Vagina (tissue), 2 donors: Measurements from ENCODE around the gene WDR45B.
A peak's percentile ranks its signal among the peaks of the same experiment; 100 is the strongest.

Experiments used
- CTCF ChIP-seq, 3 experiments: fragments of 450-650 bp in 2 of 3; fragments of 200-600 bp in 1 of 3; sonication (generic) in 1 of 3; IDR thresholded peaks; one replicate each; pipeline ENCODE4 v1.5.1; 2017 to 2019; ENCODE audit warnings: antibody characterized with exemption in 3 of 3, mild to moderate bottlenecking in 2 of 3, moderate library complexity in 2 of 3
- POLR2AphosphoS5 ChIP-seq, 2 donors: sonication (generic); formaldehyde crosslinking; IDR thresholded peaks; one replicate each; pipeline ENCODE4 v1.9.0; 2017; ENCODE audit warnings: antibody characterized with exemption in 2 of 2, mild to moderate bottlenecking in 2 of 2, low read depth in 1 of 2; ENCODE audit not compliant: insufficient read depth in 1 of 2

GRCh38 chr17:82601447-82602000, 46.7 kb downstream of the WDR45B start:
- TF ChIP-seq CTCF (IDR thresholded peaks at IDR 0.05): no peak
- peak in 1 of 2 donors; percentile 8 for TF ChIP-seq POLR2AphosphoS5 (IDR thresholded peaks at IDR 0.05; ENCODE audit: insufficient read depth in 1 of 2, low read depth in 1 of 2)
